Measurements from ENCODE around the gene RABGAP1L. TPM values are rescaled to one million over a fixed set of nuclear protein-coding genes. Genes with fewer than 3 reads are reported as not detected.
"Not testable (repeated sequence)": the region's sequence is repeated elsewhere in the genome, so short reads cannot be mapped to it uniquely, and the experiment has no call there.

Gene RABGAP1L
- total RNA-seq, 1 experiment from 2014 or later = 76.9 TPM

- H3K9me3 Mint-ChIP-seq = peaks cover 47% of the 10 kb centered on the region
- H3K27ac Mint-ChIP-seq, POLR2A ChIA-PET: not testable (repeated sequence)
These were observed 416.8 kb downstream of the RABGAP1L start for GRCh38 chr1:174576120-174576519.

GRCh38 chr1:174577681-174578080, 418.4 kb downstream of the RABGAP1L start:
- no peak for ATAC-seq
- ChIA-PET POLR2A (no interaction called here), CTCF (no interaction called here)
- Mint-ChIP-seq H3K27me3 (ENCODE audit: low read depth) (0 out of 2 replicates have a peak, but pooled peaks cover 3% of the 10 kb centered on the region), H3K9me3 (peaks cover 46% of the 10 kb centered on the region), H3K36me3 (peaks cover 19% of the 10 kb centered on the region), H3K4me1 (no peaks in the 10 kb centered on the region), H3K27ac (no peak overlapping the region), H3K4me3 (no peak overlapping the region)
- TF ChIP-seq NFYB (CRISPR knock-in tag; conservative IDR thresholded peaks at IDR 0.05; ENCODE audit: low read depth) = no peak
- no peak for TF ChIP-seq SMAD3 (CRISPR knock-in tag; IDR thresholded peaks at IDR 0.05; ENCODE audit: borderline replicate concordance)
- TF ChIP-seq ZNF219 (CRISPR knock-in tag; IDR thresholded peaks at IDR 0.05; ENCODE audit: borderline replicate concordance) = no peak
- TF ChIP-seq TEAD1 (CRISPR knock-in tag; IDR thresholded peaks at IDR 0.05) = no peak
- DNase-seq (ENCODE audit: low spot score) = no peak

More at GRCh38 chr1:174576120-174576519, 416.8 kb downstream of the RABGAP1L start:
- not testable (repeated sequence) for H3K4me1 Mint-ChIP-seq; ATAC-seq; DNase-seq (ENCODE audit: low spot score); H3K4me3 Mint-ChIP-seq; H3K27me3 Mint-ChIP-seq (ENCODE audit: low read depth)
- peaks cover 19% of the 10 kb centered on the region for H3K36me3 Mint-ChIP-seq
- CTCF ChIA-PET = interaction anchor here (0.7 kb wide), 1 partner anchor 314 kb away, joined by 3 read pairs; no protein-coding TSS in a partner anchor

GRCh38 chr1:174580801-174581200, 421.5 kb downstream of the RABGAP1L start:
- ChIA-PET CTCF (no interaction called here), POLR2A (no interaction called here)
- H3K4me1 Mint-ChIP-seq = no peaks in the 10 kb centered on the region
- H3K27ac Mint-ChIP-seq = no peak overlapping the region
- TF ChIP-seq, protein P1, sequence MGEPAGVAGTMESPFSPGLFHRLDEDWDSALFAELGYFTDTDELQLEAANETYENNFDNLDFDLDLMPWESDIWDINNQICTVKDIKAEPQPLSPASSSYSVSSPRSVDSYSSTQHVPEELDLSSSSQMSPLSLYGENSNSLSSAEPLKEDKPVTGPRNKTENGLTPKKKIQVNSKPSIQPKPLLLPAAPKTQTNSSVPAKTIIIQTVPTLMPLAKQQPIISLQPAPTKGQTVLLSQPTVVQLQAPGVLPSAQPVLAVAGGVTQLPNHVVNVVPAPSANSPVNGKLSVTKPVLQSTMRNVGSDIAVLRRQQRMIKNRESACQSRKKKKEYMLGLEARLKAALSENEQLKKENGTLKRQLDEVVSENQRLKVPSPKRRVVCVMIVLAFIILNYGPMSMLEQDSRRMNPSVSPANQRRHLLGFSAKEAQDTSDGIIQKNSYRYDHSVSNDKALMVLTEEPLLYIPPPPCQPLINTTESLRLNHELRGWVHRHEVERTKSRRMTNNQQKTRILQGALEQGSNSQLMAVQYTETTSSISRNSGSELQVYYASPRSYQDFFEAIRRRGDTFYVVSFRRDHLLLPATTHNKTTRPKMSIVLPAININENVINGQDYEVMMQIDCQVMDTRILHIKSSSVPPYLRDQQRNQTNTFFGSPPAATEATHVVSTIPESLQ (CRISPR knock-in tag; IDR thresholded peaks at IDR 0.05) = no peak
- no peak for TF ChIP-seq ZNF281 (CRISPR knock-in tag; IDR thresholded peaks at IDR 0.05)
- no peak for TF ChIP-seq ATF2 (CRISPR knock-in tag; IDR thresholded peaks at IDR 0.05; ENCODE audit: borderline replicate concordance, low read depth)
- TF ChIP-seq STAT6 (CRISPR knock-in tag; conservative IDR thresholded peaks at IDR 0.05; ENCODE audit: low read depth) = no peak
- no peak for TF ChIP-seq CREB1 (CRISPR knock-in tag; IDR thresholded peaks at IDR 0.05)
- TF ChIP-seq AR (CRISPR knock-in tag; IDR thresholded peaks at IDR 0.05) = no peak
- TF ChIP-seq NR3C1 (CRISPR knock-in tag; conservative IDR thresholded peaks at IDR 0.05; ENCODE audit: low read depth) = no peak
- no peak for TF ChIP-seq MAX (CRISPR knock-in tag; IDR thresholded peaks at IDR 0.05)
- TF ChIP-seq TEAD1 (CRISPR knock-in tag; IDR thresholded peaks at IDR 0.05) = no peak
- no peak for TF ChIP-seq ZBTB21 (CRISPR knock-in tag; IDR thresholded peaks at IDR 0.05; ENCODE audit: borderline replicate concordance)
- DNase-seq (ENCODE audit: low spot score) (no peak), ATAC-seq (no peak)
- H3K27me3 Mint-ChIP-seq (ENCODE audit: low read depth) = 0 out of 2 replicates have a peak, but pooled peaks cover 3% of the 10 kb centered on the region
- H3K9me3 Mint-ChIP-seq = peaks cover 28% of the 10 kb centered on the region
- H3K4me3 Mint-ChIP-seq = no peak overlapping the region
- H3K36me3 Mint-ChIP-seq = peaks cover 11% of the 10 kb centered on the region
